PC-3 (cell line): ENCODE data around the gene BSDC1. TPM values are rescaled to one million over a fixed set of nuclear protein-coding genes. Genes with fewer than 3 reads are reported as not detected.

Source experiments
- ATAC-seq: fragments of 200-7000 bp; cut with Tn5 transposase; 2 replicates; pipeline ENCODE4 v1.9.1; 2020; ENCODE audit warnings: mild to moderate bottlenecking, moderate library complexity
- BruUV-seq: library from RNA; stranded (reverse); fragments of 400-500 nt; replicated peaks from 2 replicates; lab custom pipeline; 2021; lab: Mats Ljungman, UMichigan
- CTCF ChIA-PET: fragments of 300-600 bp; sonication (Branson Sonifier 250); formaldehyde crosslinking; loops from one replicate; lab custom pipeline; 2022; ENCODE audit warnings: antibody characterized with exemption; lab: Charles Lee
- POLR2A ChIA-PET: fragments of 300-600 bp; sonication (Branson Sonifier 250); formaldehyde crosslinking; loops from one replicate; lab custom pipeline; 2022; ENCODE audit warnings: antibody characterized with exemption; ENCODE audit not compliant: unreplicated experiment; lab: Charles Lee
- DNase-seq: peaks from one replicate; pipeline ENCODE4 v3.0.0-alpha.2; 2015
- H2AFZ ChIP-seq: fragments of 300-600 bp; sonication (generic); 2 replicates; pipeline ENCODE4 v1.6.0; 2016; ENCODE audit warnings: antibody characterized with exemption, low read length
- H3F3A ChIP-seq: fragments of 300-600 bp; sonication (generic); one replicate; pipeline ENCODE4 v1.6.0; 2017; ENCODE audit warnings: antibody characterized with exemption, low read length, control low read depth, mild to moderate bottlenecking; ENCODE audit not compliant: unreplicated experiment
- H3K27ac ChIP-seq: fragments of 300-600 bp; sonication (generic); 2 replicates; pipeline ENCODE4 v1.5.1; 2016; ENCODE audit warnings: mild to moderate bottlenecking, low read length
- H3K27me3 ChIP-seq: fragments of 300-600 bp; sonication (generic); 2 replicates; pipeline ENCODE4 v1.6.1; 2016; ENCODE audit warnings: low read length, mixed read lengths
- H3K36me3 ChIP-seq: fragments of 300-600 bp; sonication (generic); 2 replicates; pipeline ENCODE4 v1.6.1; 2016; ENCODE audit warnings: low read depth, mixed run types, low read length, mixed read lengths
- H3K4me1 ChIP-seq: fragments of 300-600 bp; sonication (generic); 2 replicates; pipeline ENCODE4 v1.5.1; 2016; ENCODE audit warnings: low read length; ENCODE audit not compliant: insufficient read depth
- H3K4me2 ChIP-seq: fragments of 300-600 bp; sonication (generic); 2 replicates; pipeline ENCODE4 v1.6.0; 2016; ENCODE audit warnings: low read length
- H3K4me3 ChIP-seq: fragments of 300-600 bp; sonication (generic); 2 replicates; pipeline ENCODE4 v1.5.1; 2016; ENCODE audit warnings: mild to moderate bottlenecking, low read length, mixed read lengths
- H3K79me2 ChIP-seq: fragments of 300-600 bp; sonication (generic); 2 replicates; pipeline ENCODE4 v1.6.1; 2017; ENCODE audit warnings: low read length, mixed read lengths
- H3K9ac ChIP-seq: fragments of 300-600 bp; sonication (generic); 2 replicates; pipeline ENCODE4 v1.6.0; 2016; ENCODE audit warnings: mild to moderate bottlenecking, low read length
- H3K9me2 ChIP-seq: fragments of 300-600 bp; sonication (generic); replicated peaks from 2 replicates; pipeline ENCODE4 v1.6.1; 2016; ENCODE audit warnings: mixed run types, low read length, mixed read lengths
- H3K9me3 ChIP-seq: fragments of 300-600 bp; sonication (generic); 2 replicates; pipeline ENCODE4 v1.6.1; 2016; ENCODE audit warnings: low read length, mixed read lengths
- H4K20me1 ChIP-seq: fragments of 300-600 bp; sonication (generic); 2 replicates; pipeline ENCODE4 v1.6.1; 2016; ENCODE audit warnings: low read length, mixed read lengths
- CTCF ChIP-seq: fragments of 300-600 bp; sonication (generic); conservative IDR thresholded peaks from 2 replicates; pipeline ENCODE4 v1.5.1; 2017; ENCODE audit warnings: antibody characterized with exemption, low read depth, mild to moderate bottlenecking, low read length
- EZH2 ChIP-seq: fragments of 300-600 bp; sonication (generic); IDR thresholded peaks from one replicate; pipeline ENCODE4 v1.6.1; 2017; ENCODE audit warnings: antibody characterized with exemption, mild to moderate bottlenecking, low read length; ENCODE audit not compliant: unreplicated experiment
- EZH2phosphoT487 ChIP-seq: fragments of 300-600 bp; sonication (generic); IDR thresholded peaks from 2 replicates; pipeline ENCODE4 v1.6.1; 2018; ENCODE audit warnings: mild to moderate bottlenecking, antibody characterized with exemption, low read length, borderline replicate concordance
- intact Hi-C: fragments of 100-400 bp; cut with micrococcal nuclease; formaldehyde crosslinking; loops from 2 replicates; pipeline ENCODE4 v1.9.0; 2023
- total RNA-seq: library from RNA; depleted of rRNA; stranded (reverse); fragments of >200 nt; gene quantifications from 2 replicates; pipeline ENCODE4 v1.2.3, GENCODE V29; 2014

Gene BSDC1
- total RNA-seq, 1 experiment from 2014 or later = 59.8 TPM

- no peaks in the 10 kb centered on the region for H3K9me3 ChIP-seq
- no peak overlapping the region for H3K27ac ChIP-seq
- H3F3A ChIP-seq = no peaks in the 10 kb centered on the region
- H3K27me3 ChIP-seq = no peaks in the 10 kb centered on the region
- H3K4me1 ChIP-seq = peaks cover 13% of the 10 kb centered on the region
- intact Hi-C loops = no loop called here
- H3K36me3 ChIP-seq = no peaks in the 10 kb centered on the region
- TF ChIP-seq EZH2phosphoT487 = no peak
- TF ChIP-seq EZH2 = no peak
- TF ChIP-seq CTCF = no peak
- peak overlapping the region; percentile 96 for H3K4me2 ChIP-seq
- BruUV-seq = TSS peak; percentile 49
- H4K20me1 ChIP-seq = no peaks in the 10 kb centered on the region
- no peak overlapping the region for H2AFZ ChIP-seq
- no peaks in the 10 kb centered on the region for H3K79me2 ChIP-seq
- H3K4me3 ChIP-seq = peak overlapping the region; percentile 81
- H3K9me2 ChIP-seq = no peaks in the 10 kb centered on the region
- ATAC-seq = no peak
- ChIA-PET POLR2A (interaction anchor here (0.6 kb wide), 1 partner anchor 10 kb away, joined by 3 read pairs; the partner anchor contains the start of gene FAM229A), CTCF (interaction anchor here (1.0 kb wide), 1 partner anchor 136 kb away, joined by 3 read pairs; no protein-coding TSS in a partner anchor)
- DNase-seq = no peak
- peak overlapping the region; percentile 88 for H3K9ac ChIP-seq
Measured at GRCh38 chr1:32352239-32352745, 41.9 kb downstream of the BSDC1 start.

GRCh38 chr1:32351399-32352238, 42.6 kb downstream of the BSDC1 start:
- intact Hi-C loops = loop anchor here (1.0 kb wide), 2 partner anchors 15 to 43 kb away; partner anchors contain the start of genes BSDC1 and MARCKSL1
- DNase-seq (peak; percentile 91), ATAC-seq (peak; percentile 92)
- Histone ChIP-seq H3K9me3 (no peaks in the 10 kb centered on the region), H3F3A (no peaks in the 10 kb centered on the region), H3K4me2 (peak overlapping the region; percentile 96), H3K9me2 (no peaks in the 10 kb centered on the region), H3K4me1 (peaks cover 13% of the 10 kb centered on the region), H3K4me3 (peak overlapping the region; percentile 81), H3K36me3 (no peaks in the 10 kb centered on the region), H4K20me1 (no peaks in the 10 kb centered on the region), H2AFZ (peak overlapping the region; percentile 93), H3K9ac (peak overlapping the region; percentile 88), H3K79me2 (no peaks in the 10 kb centered on the region), H3K27me3 (no peaks in the 10 kb centered on the region), H3K27ac (peak overlapping the region; percentile 40)
- POLR2A ChIA-PET = interaction anchor here (0.6 kb wide), 2 partner anchors 10 to 135 kb away, joined by 3 to 4 read pairs; partner anchors contain the start of gene FAM229A
- BruUV-seq = no TSS peak
- TF ChIP-seq EZH2 (no peak), CTCF (peak; percentile 19; the same call in 1 of the 2 replicates)
- CTCF ChIA-PET = interaction anchor here (1.0 to 1.1 kb wide), 2 partner anchors 30 to 135 kb away, joined by 3 to 9 read pairs; no protein-coding TSS in a partner anchor
